Measurements from ENCODE around the gene OAF.
A peak's percentile ranks its signal among the peaks of the same experiment; 100 is the strongest.

Gene OAF

DNA sequence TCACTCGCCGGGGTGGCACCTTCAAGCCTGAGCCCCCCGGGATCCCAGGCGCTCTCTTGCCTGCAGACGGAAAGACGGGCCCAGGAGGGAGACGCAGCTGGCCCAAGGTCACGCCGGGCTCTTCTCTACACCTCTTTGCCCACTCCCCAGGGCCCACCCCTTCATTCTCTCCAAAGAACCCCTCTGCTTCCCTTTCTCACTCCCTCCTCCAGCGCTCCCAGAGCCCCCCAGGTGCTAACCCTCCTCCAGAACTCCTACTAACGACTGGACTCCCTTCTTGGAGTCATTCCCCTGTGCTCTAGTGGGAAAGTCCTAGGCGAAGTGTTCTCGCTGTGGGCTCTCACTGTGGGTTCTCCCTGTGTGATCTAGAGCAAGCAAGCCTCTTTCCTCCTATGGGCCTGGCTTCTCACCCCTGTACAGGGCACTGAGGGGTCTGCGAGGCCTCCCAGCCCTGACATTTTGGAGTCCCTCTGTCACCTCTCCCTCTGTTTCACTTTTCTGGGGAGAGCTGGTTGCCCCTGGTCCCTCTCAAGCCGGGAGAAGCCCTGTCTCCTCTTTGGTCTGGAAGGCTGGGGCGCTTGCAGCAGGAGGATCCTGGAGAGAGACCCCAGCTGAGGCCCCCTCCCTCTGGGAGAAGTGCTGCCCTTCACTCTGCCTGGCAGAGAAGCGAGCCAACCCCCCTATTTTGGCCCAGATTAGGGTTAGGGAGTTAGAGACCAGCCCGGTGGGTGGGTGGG lies 858 bp downstream of the OAF start:
- peaks cover 19% of the 10 kb centered on the region for H3K4me1 ChIP-seq
- H3K4me3 ChIP-seq (ENCODE audit: low read depth, low read length): peak overlapping the region; percentile 77
- TF ChIP-seq, protein P1, sequence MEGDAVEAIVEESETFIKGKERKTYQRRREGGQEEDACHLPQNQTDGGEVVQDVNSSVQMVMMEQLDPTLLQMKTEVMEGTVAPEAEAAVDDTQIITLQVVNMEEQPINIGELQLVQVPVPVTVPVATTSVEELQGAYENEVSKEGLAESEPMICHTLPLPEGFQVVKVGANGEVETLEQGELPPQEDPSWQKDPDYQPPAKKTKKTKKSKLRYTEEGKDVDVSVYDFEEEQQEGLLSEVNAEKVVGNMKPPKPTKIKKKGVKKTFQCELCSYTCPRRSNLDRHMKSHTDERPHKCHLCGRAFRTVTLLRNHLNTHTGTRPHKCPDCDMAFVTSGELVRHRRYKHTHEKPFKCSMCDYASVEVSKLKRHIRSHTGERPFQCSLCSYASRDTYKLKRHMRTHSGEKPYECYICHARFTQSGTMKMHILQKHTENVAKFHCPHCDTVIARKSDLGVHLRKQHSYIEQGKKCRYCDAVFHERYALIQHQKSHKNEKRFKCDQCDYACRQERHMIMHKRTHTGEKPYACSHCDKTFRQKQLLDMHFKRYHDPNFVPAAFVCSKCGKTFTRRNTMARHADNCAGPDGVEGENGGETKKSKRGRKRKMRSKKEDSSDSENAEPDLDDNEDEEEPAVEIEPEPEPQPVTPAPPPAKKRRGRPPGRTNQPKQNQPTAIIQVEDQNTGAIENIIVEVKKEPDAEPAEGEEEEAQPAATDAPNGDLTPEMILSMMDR (IDR thresholded peaks at IDR 0.05; ENCODE audit: low read depth, low read length): no peak
- H3K27me3 ChIP-seq: no peaks in the 10 kb centered on the region
- no peaks in the 10 kb centered on the region for H3K36me3 ChIP-seq
- H3K9me3 ChIP-seq: no peaks in the 10 kb centered on the region
- DNase-seq: no peak

DNA sequence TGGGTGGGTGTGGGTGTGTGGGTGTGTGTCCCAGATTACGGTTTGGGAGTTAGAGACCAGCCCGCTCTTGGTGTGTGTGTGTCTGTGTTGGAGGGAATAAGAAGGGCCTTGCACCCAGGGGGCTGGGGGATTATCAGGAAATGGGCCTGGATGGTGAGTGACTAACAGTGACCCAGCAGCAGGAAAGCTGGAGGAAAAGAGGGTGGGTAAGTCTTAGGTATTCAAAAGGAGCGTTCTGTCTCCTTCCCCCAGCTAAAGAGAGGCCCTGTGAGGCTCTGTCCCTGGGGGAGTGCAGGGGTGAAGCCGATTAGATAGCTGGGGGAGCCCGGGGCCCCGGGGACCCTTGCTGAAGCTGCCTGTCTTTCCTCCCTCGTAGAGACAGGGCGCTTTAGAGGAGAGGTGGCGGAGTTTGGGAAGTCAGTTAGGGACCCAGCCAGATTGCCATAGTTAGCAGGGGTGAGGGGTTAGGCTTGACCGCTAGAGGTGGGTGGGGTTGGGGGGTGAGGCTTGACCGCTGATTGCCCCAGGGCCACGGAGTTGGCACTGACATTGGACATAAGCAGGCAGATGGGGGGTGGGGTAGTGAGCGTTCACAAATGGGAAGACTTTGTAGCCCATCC lies 1.5 kb downstream of the OAF start:
- DNase-seq: no peak
- Histone ChIP-seq H3K4me3 (ENCODE audit: low read depth, low read length) (peak overlapping the region; percentile 77), H3K9me3 (no peaks in the 10 kb centered on the region), H3K36me3 (no peaks in the 10 kb centered on the region), H3K4me1 (peaks cover 23% of the 10 kb centered on the region), H3K27me3 (no peaks in the 10 kb centered on the region)
- TF ChIP-seq, protein P1 (IDR thresholded peaks at IDR 0.05; ENCODE audit: low read depth, low read length): no peak

GRCh38 chr11:120212926-120213325 lies 2.1 kb downstream of the OAF start:
- H3K4me3 ChIP-seq (ENCODE audit: low read depth, low read length): peak overlapping the region; percentile 77
- no peaks in the 10 kb centered on the region for H3K36me3 ChIP-seq
- no peak for DNase-seq
- no peaks in the 10 kb centered on the region for H3K27me3 ChIP-seq
- peaks cover 27% of the 10 kb centered on the region for H3K4me1 ChIP-seq
- TF ChIP-seq, protein P1 (IDR thresholded peaks at IDR 0.05; ENCODE audit: low read depth, low read length): no peak
- no peaks in the 10 kb centered on the region for H3K9me3 ChIP-seq

- Histone ChIP-seq H3K27me3 (no peaks in the 10 kb centered on the region), H3K9me3 (no peaks in the 10 kb centered on the region)
- TF ChIP-seq, protein P1 (IDR thresholded peaks at IDR 0.05; ENCODE audit: low read depth, low read length): no peak
Measured at GRCh38 chr11:120214581-120214980, 3.7 kb downstream of the OAF start.

DNA sequence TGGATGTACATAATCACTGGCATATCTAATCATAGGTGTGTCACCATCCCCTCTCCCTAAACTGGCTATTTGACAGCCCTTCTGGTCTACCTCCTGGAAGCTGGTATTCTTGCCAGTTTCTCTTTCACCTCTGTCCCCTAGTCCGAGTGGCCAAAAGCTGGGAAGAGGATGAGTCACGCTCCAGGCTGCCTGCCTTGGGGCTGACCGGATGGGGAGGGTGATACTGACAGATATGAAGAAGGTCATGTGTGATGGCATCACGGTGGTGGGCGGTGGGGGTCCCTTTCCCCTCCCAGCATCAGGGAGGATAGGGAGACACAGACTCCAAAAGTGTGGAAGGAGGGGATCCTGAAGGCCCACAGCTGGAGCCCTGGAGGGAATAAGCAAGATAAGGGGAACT lies 4.8 kb downstream of the OAF start:
- no peaks in the 10 kb centered on the region for H3K36me3 ChIP-seq
- no peaks in the 10 kb centered on the region for H3K27me3 ChIP-seq
- DNase-seq: no peak
- TF ChIP-seq, protein P1 (IDR thresholded peaks at IDR 0.05; ENCODE audit: low read depth, low read length): no peak
- H3K9me3 ChIP-seq: no peaks in the 10 kb centered on the region
- H3K4me3 ChIP-seq (ENCODE audit: low read depth, low read length): no peak overlapping the region
- H3K4me1 ChIP-seq: peaks cover 23% of the 10 kb centered on the region

More at GRCh38 chr11:120214581-120214980, 3.7 kb downstream of the OAF start:
- Histone ChIP-seq H3K36me3 (no peaks in the 10 kb centered on the region), H3K4me3 (ENCODE audit: low read depth, low read length) (no peak overlapping the region), H3K4me1 (peaks cover 29% of the 10 kb centered on the region)
- no peak for DNase-seq

Measured in BE2C (cell line).